ENCODE data around the gene CDH5.

CDH5 gene

GRCh38 chr16:66439051-66439730, 72.7 kb downstream of the CDH5 start:
- Histone ChIP-seq H3K36me3 (ENCODE audit: insufficient read depth, low read length) (no peaks in the 10 kb centered on the region), H3K9me3 (ENCODE audit: low read depth, low read length) (no peaks in the 10 kb centered on the region), H3K9ac (ENCODE audit: insufficient read length) (no peak overlapping the region), H3K4me3 (no peak overlapping the region), H3K27ac (no peak overlapping the region)
- no peak for TF ChIP-seq EZH2 (IDR thresholded peaks at IDR 0.05)
- no peak for TF ChIP-seq POLR2AphosphoS5 (IDR thresholded peaks at IDR 0.05; ENCODE audit: borderline replicate concordance, low read depth, low read length)
- no peak for TF ChIP-seq FOXP2 (optimal IDR thresholded peaks at IDR 0.05; ENCODE audit: control extremely low read depth, extremely low read length, insufficient read depth)
- DNase-seq (ENCODE audit: low read depth, low spot score): no peak

- no peaks in the 10 kb centered on the region for H3K36me3 ChIP-seq (ENCODE audit: insufficient read depth, low read length)
Measured at GRCh38 chr16:66440271-66440802, 73.8 kb downstream of the CDH5 start.

GRCh38 chr16:66440970-66441369, 74.5 kb downstream of the CDH5 start:
- no peaks in the 10 kb centered on the region for H3K36me3 ChIP-seq (ENCODE audit: insufficient read depth, low read length)
- no peak for DNase-seq (ENCODE audit: low read depth, low spot score)
- no peak overlapping the region for H3K4me3 ChIP-seq
- H3K27ac ChIP-seq: no peak overlapping the region
- TF ChIP-seq FOXP2 (optimal IDR thresholded peaks at IDR 0.05; ENCODE audit: control extremely low read depth, extremely low read length, insufficient read depth): no peak
- TF ChIP-seq POLR2AphosphoS5 (IDR thresholded peaks at IDR 0.05; ENCODE audit: borderline replicate concordance, low read depth, low read length): no peak
- no peak for TF ChIP-seq EZH2 (IDR thresholded peaks at IDR 0.05)
- no peaks in the 10 kb centered on the region for H3K9me3 ChIP-seq (ENCODE audit: low read depth, low read length)
- no peak overlapping the region for H3K9ac ChIP-seq (ENCODE audit: insufficient read length)

More at GRCh38 chr16:66440271-66440802, 73.8 kb downstream of the CDH5 start:
- TF ChIP-seq EZH2 (IDR thresholded peaks at IDR 0.05) (no peak), POLR2AphosphoS5 (IDR thresholded peaks at IDR 0.05; ENCODE audit: borderline replicate concordance, low read depth, low read length) (no peak), FOXP2 (optimal IDR thresholded peaks at IDR 0.05; ENCODE audit: control extremely low read depth, extremely low read length, insufficient read depth) (no peak)
- H3K9ac ChIP-seq (ENCODE audit: insufficient read length): no peak overlapping the region
- DNase-seq (ENCODE audit: low read depth, low spot score): no peak
- no peaks in the 10 kb centered on the region for H3K9me3 ChIP-seq (ENCODE audit: low read depth, low read length)
- H3K27ac ChIP-seq: no peak overlapping the region
- no peak overlapping the region for H3K4me3 ChIP-seq

- no peak for TF ChIP-seq EZH2 (IDR thresholded peaks at IDR 0.05)
- TF ChIP-seq POLR2AphosphoS5 (IDR thresholded peaks at IDR 0.05; ENCODE audit: borderline replicate concordance, low read depth, low read length): no peak
- TF ChIP-seq FOXP2 (optimal IDR thresholded peaks at IDR 0.05; ENCODE audit: control extremely low read depth, extremely low read length, insufficient read depth): no peak
- H3K4me3 ChIP-seq: no peak overlapping the region
- DNase-seq (ENCODE audit: low read depth, low spot score): no peak
- H3K9ac ChIP-seq (ENCODE audit: insufficient read length): no peak overlapping the region
- no peaks in the 10 kb centered on the region for H3K36me3 ChIP-seq (ENCODE audit: insufficient read depth, low read length)
- no peak overlapping the region for H3K27ac ChIP-seq
- H3K9me3 ChIP-seq (ENCODE audit: low read depth, low read length): no peaks in the 10 kb centered on the region
Measured at GRCh38 chr16:66441586-66442375, 75.3 kb downstream of the CDH5 start.

GRCh38 chr16:66442502-66443268, 76.2 kb downstream of the CDH5 start:
- Histone ChIP-seq H3K9me3 (ENCODE audit: low read depth, low read length) (no peaks in the 10 kb centered on the region), H3K9ac (ENCODE audit: insufficient read length) (no peak overlapping the region), H3K4me3 (no peak overlapping the region), H3K36me3 (ENCODE audit: insufficient read depth, low read length) (no peaks in the 10 kb centered on the region), H3K27ac (no peak overlapping the region)
- DNase-seq (ENCODE audit: low read depth, low spot score): no peak
- TF ChIP-seq POLR2AphosphoS5 (IDR thresholded peaks at IDR 0.05; ENCODE audit: borderline replicate concordance, low read depth, low read length) (no peak), FOXP2 (optimal IDR thresholded peaks at IDR 0.05; ENCODE audit: control extremely low read depth, extremely low read length, insufficient read depth) (no peak), EZH2 (IDR thresholded peaks at IDR 0.05) (no peak)

- no peak for TF ChIP-seq EZH2 (IDR thresholded peaks at IDR 0.05)
- no peak for TF ChIP-seq FOXP2 (optimal IDR thresholded peaks at IDR 0.05; ENCODE audit: control extremely low read depth, extremely low read length, insufficient read depth)
- TF ChIP-seq POLR2AphosphoS5 (IDR thresholded peaks at IDR 0.05; ENCODE audit: borderline replicate concordance, low read depth, low read length): no peak
- H3K4me3 ChIP-seq: no peak overlapping the region
- H3K27ac ChIP-seq: no peak overlapping the region
- DNase-seq (ENCODE audit: low read depth, low spot score): no peak
- no peak overlapping the region for H3K9ac ChIP-seq (ENCODE audit: insufficient read length)
- no peaks in the 10 kb centered on the region for H3K9me3 ChIP-seq (ENCODE audit: low read depth, low read length)
- no peaks in the 10 kb centered on the region for H3K36me3 ChIP-seq (ENCODE audit: insufficient read depth, low read length)
Measured at GRCh38 chr16:66443269-66443652, 76.8 kb downstream of the CDH5 start.

GRCh38 chr16:66444049-66444481, 77.6 kb downstream of the CDH5 start:
- no peak for TF ChIP-seq POLR2AphosphoS5 (IDR thresholded peaks at IDR 0.05; ENCODE audit: borderline replicate concordance, low read depth, low read length)
- no peak for TF ChIP-seq EZH2 (IDR thresholded peaks at IDR 0.05)
- no peak for TF ChIP-seq FOXP2 (optimal IDR thresholded peaks at IDR 0.05; ENCODE audit: control extremely low read depth, extremely low read length, insufficient read depth)
- H3K36me3 ChIP-seq (ENCODE audit: insufficient read depth, low read length): no peaks in the 10 kb centered on the region
- H3K9me3 ChIP-seq (ENCODE audit: low read depth, low read length): no peaks in the 10 kb centered on the region
- no peak overlapping the region for H3K4me3 ChIP-seq
- DNase-seq (ENCODE audit: low read depth, low spot score): no peak
- H3K27ac ChIP-seq: no peak overlapping the region
- no peak overlapping the region for H3K9ac ChIP-seq (ENCODE audit: insufficient read length)

GRCh38 chr16:66446737-66447136, 80.2 kb downstream of the CDH5 start:
- Histone ChIP-seq H3K36me3 (ENCODE audit: insufficient read depth, low read length) (no peaks in the 10 kb centered on the region), H3K9ac (ENCODE audit: insufficient read length) (no peak overlapping the region), H3K4me3 (no peak overlapping the region), H3K27ac (no peak overlapping the region), H3K9me3 (ENCODE audit: low read depth, low read length) (no peaks in the 10 kb centered on the region)
- DNase-seq (ENCODE audit: low read depth, low spot score): no peak
- TF ChIP-seq FOXP2 (optimal IDR thresholded peaks at IDR 0.05; ENCODE audit: control extremely low read depth, extremely low read length, insufficient read depth) (no peak), POLR2AphosphoS5 (IDR thresholded peaks at IDR 0.05; ENCODE audit: borderline replicate concordance, low read depth, low read length) (no peak), EZH2 (IDR thresholded peaks at IDR 0.05) (no peak)
